ENCODE measurements around the gene AKR1B1.
A peak's percentile ranks its signal among the peaks of the same experiment; 100 is the strongest.
"Not testable (repeated sequence)": the region's sequence is repeated elsewhere in the genome, so short reads cannot be mapped to it uniquely, and the experiment has no call there.

The AKR1B1 gene

DNA sequence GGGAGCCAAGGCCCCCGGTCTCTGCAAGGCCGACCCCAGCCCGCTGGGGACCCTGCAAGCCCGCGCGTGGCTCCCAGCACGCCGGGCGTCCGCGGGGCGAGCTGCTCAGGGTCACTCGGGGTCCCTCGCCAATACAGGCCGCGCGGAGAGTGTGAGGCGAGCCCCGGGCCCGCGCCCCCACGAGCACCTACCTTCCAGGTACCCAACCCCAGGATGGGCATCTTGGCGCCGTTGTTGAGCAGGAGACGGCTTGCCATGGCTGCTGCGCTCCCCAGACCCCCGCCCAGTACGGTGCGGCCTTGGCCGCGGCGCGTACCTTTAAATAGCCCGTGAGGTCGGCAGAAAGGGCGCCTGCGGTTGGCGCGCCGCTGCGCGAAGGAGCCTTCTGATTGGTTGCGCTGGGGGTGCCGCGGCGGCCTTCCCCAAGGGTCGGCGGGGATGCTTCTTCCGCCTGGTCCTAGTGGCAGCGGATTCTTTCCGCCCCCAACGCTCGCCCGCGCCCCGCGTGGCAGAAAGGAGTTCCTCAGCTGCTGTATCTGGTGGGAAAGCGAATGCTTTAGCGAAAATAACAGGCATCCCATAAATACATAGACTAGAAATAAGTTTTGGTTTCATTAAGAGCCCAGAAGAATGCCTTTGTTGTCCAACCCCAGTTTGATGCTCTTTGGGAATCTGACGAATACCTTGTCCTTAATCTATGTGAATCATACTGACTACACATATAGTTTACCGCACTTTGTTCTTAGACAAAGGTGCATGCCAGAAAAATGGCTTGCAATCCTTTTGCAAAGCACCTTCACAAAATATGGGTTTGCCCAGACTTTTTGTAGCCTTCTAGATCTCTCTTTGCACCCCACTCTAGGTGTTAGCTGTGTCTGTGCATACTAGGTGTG lies at the start of gene AKR1B1:
Gene AKR1B1 (minus strand): TSS at position 295 of the 893 bp plus-strand sequence. CDS start 38 bp downstream, at position 257.
- DNase-seq (ENCODE audit: low spot score in 2 of 2) = peak; percentile 80 to 82
- Mint-ChIP-seq H3K27me3 (no peaks in the 10 kb centered on the region), H3K4me1 (peaks cover 44% of the 10 kb centered on the region), H3K9me3 (peaks cover 1% of the 10 kb centered on the region), H3K36me3 (ENCODE audit: insufficient read depth) (peaks cover 8% of the 10 kb centered on the region), H3K4me3 (peak within 1 kb of the TSS; percentile 87), H3K27ac (ENCODE audit: low read depth) (peak within 1 kb of the TSS; percentile 79)
- peak; percentile 88 for ATAC-seq (replicated peaks; ENCODE audit: extremely low read depth, poor library complexity, severe bottlenecking)

DNA sequence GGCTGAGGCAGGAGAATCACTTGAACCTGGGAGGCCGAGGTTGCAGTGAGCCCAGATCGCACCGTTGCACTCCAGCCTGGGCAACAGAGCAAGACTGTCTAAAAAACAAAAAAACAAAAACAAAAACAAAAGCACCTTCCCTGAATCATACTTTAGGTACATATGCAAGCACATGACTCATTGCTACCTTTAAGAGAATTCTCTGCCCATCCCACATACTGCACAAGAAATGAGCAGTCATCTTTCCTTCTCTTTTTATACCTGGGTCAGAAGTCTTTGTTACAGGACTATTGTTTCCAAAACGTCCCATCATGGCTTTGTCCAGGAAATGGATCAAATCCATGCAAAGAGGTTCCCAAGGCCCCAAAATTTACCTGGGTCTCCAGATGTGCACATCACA lies 47.0 kb upstream of the AKR1B1 start:
- peaks cover 35% of the 10 kb centered on the region for H3K27me3 Mint-ChIP-seq
- H3K4me3 Mint-ChIP-seq = no peak overlapping the region
- H3K36me3 Mint-ChIP-seq (ENCODE audit: insufficient read depth) = no peaks in the 10 kb centered on the region
- ATAC-seq (replicated peaks; ENCODE audit: extremely low read depth, poor library complexity, severe bottlenecking) = no peak
- no peaks in the 10 kb centered on the region for H3K4me1 Mint-ChIP-seq
- no peaks in the 10 kb centered on the region for H3K9me3 Mint-ChIP-seq
- no peak for DNase-seq (ENCODE audit: low spot score in 2 of 2)
- no peak overlapping the region for H3K27ac Mint-ChIP-seq (ENCODE audit: low read depth)

DNA sequence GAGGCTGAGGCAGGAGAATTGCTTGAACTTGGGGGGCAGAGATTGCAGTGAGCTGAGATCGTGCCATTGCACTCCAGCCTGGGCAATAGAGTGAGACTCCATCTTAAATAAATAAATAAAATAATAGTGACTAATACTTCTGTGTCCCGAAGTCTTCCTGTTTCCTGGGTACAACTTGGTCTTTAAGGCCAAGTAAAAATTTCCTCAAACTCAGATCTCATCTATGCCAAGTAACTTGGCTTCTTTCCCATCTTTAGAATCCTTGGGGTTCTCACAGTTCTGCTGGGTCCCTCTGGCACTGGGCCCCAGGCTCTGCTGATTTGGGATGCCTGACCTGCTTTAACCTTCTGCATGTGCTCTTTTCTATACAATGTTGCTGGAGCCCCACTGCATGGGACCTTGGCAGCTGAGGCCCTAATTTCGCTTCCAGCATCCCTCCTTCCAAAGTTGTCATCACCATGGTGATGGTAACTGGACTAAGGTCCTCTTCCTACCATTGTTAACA lies 45.8 kb upstream of the AKR1B1 start:
- Mint-ChIP-seq H3K4me1 (no peaks in the 10 kb centered on the region), H3K36me3 (ENCODE audit: insufficient read depth) (no peaks in the 10 kb centered on the region), H3K27ac (ENCODE audit: low read depth) (no peak overlapping the region), H3K27me3 (peaks cover 45% of the 10 kb centered on the region), H3K9me3 (no peaks in the 10 kb centered on the region), H3K4me3 (no peak overlapping the region)
- no peak for DNase-seq (ENCODE audit: low spot score in 2 of 2)
- ATAC-seq (replicated peaks; ENCODE audit: extremely low read depth, poor library complexity, severe bottlenecking) = no peak

DNA sequence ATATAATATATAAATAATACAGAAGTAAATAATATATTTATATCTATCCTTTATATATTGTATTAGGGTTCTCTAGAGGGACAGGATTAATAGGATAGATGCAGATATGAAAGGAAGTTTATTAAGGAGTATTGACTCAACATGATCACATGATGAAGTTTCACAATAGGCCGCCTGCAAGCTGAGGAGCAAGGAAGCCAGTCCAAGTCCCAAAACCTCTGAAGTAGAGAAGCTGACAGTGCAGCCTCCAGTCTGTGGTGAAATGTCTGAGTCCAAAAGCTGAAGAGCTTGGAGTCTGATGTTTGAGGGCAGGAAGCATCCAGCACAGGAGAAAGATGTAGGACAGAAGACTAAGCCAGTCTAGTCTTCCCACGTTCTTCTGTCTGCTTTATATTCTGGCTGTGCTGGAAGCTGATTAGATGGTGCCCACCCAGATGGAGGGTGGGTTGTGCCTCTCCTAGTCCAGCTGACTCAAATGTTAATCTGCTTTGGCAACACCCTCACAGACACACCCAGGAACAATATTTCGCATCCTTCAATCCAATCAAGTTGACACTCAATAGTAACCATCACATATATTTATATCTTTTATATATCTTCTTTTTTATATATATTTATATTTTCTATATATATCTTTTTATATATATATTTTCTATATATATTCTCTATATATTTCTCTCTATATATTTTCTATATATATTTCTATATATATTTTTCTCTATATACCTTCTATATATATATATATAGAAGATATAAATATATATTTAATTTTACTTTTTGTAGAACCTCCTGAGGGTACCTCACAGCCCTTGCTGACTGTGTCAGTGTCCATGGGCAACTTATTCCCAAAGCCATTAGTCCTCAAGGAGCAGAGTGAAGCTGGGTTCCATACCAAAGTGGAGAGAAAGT lies 43.8 kb upstream of the AKR1B1 start:
- H3K4me1 Mint-ChIP-seq = no peaks in the 10 kb centered on the region
- ATAC-seq (replicated peaks; ENCODE audit: extremely low read depth, poor library complexity, severe bottlenecking) = no peak
- peaks cover 55% of the 10 kb centered on the region for H3K27me3 Mint-ChIP-seq
- no peak overlapping the region for H3K4me3 Mint-ChIP-seq
- no peak overlapping the region for H3K27ac Mint-ChIP-seq (ENCODE audit: low read depth)
- H3K9me3 Mint-ChIP-seq = no peaks in the 10 kb centered on the region
- H3K36me3 Mint-ChIP-seq (ENCODE audit: insufficient read depth) = no peaks in the 10 kb centered on the region
- no peak for DNase-seq (ENCODE audit: low spot score in 2 of 2)

DNA sequence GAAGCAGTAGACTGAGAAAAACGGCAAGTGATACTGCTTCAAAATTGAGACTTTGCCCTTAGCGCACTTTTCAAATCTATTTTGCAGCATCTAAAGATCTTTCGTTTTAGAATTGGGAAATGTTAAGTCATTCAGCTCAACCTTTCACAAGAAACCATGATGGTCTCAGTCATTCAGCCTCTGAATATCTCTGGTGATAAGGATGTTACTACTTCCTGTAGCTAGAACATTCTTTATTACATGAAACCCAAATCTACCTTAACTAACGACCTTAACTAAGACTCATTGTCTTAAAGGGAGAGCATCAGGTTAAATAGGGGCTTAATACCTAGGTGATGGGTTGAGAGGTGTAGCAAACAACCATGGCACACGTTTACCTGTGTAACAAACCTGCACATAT lies 42.1 kb upstream of the AKR1B1 start:
- no peak overlapping the region for H3K27ac Mint-ChIP-seq (ENCODE audit: low read depth)
- ATAC-seq (replicated peaks; ENCODE audit: extremely low read depth, poor library complexity, severe bottlenecking) (no peak), DNase-seq (ENCODE audit: low spot score in 2 of 2) (no peak)
- peaks cover 57% of the 10 kb centered on the region for H3K27me3 Mint-ChIP-seq
- H3K9me3 Mint-ChIP-seq = no peaks in the 10 kb centered on the region
- H3K4me3 Mint-ChIP-seq = no peak overlapping the region
- no peaks in the 10 kb centered on the region for H3K36me3 Mint-ChIP-seq (ENCODE audit: insufficient read depth)
- H3K4me1 Mint-ChIP-seq = no peaks in the 10 kb centered on the region

DNA sequence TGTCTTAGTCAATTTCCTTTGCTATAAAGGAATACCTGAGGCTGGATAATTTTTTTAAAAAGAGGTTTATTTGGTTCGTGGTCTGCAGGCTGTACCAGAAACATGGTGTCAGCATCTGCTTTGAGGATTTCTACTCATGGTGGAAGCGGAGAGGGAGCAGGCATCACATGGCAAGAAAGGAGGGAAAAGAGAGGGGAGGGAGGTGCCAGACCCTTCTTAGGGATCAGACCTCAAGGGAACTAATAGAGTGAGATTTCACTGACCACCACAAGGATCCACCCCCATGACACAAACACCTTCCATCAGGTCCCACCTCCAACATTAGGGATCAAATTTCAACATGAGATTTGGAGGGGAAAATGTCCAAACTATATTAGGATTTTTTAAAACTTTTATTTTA lies 41.5 kb upstream of the AKR1B1 start:
- H3K4me1 Mint-ChIP-seq = no peaks in the 10 kb centered on the region
- no peak for DNase-seq (ENCODE audit: low spot score in 2 of 2)
- H3K27me3 Mint-ChIP-seq = peaks cover 57% of the 10 kb centered on the region
- H3K27ac Mint-ChIP-seq (ENCODE audit: low read depth) = no peak overlapping the region
- H3K9me3 Mint-ChIP-seq = no peaks in the 10 kb centered on the region
- no peak overlapping the region for H3K4me3 Mint-ChIP-seq
- no peaks in the 10 kb centered on the region for H3K36me3 Mint-ChIP-seq (ENCODE audit: insufficient read depth)
- no peak for ATAC-seq (replicated peaks; ENCODE audit: extremely low read depth, poor library complexity, severe bottlenecking)

DNA sequence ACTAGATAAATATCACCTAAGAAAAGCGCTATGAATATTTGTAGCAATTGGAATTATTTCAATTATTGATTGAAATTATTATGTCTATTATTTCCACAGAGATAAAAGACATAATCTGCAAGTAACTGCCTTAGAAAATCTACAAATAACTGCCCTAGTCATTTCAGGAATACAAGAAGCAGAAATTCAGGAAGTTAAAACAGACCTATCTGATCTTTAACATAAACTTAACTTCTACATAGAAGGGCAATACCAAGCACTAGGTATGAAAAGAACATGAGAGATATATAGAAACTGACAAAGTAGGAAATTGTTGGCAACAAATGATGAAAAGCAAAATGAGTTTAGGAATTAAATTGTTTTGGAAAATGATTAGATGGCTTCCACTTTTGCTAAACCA lies 36.6 kb upstream of the AKR1B1 start:
- Mint-ChIP-seq H3K27ac (ENCODE audit: low read depth) (no peak overlapping the region), H3K27me3 (peaks cover 59% of the 10 kb centered on the region), H3K4me3 (no peak overlapping the region), H3K9me3 (no peaks in the 10 kb centered on the region), H3K4me1 (no peaks in the 10 kb centered on the region), H3K36me3 (ENCODE audit: insufficient read depth) (no peaks in the 10 kb centered on the region)
- ATAC-seq (replicated peaks; ENCODE audit: extremely low read depth, poor library complexity, severe bottlenecking) = no peak
- DNase-seq (ENCODE audit: low spot score in 2 of 2) = no peak

DNA sequence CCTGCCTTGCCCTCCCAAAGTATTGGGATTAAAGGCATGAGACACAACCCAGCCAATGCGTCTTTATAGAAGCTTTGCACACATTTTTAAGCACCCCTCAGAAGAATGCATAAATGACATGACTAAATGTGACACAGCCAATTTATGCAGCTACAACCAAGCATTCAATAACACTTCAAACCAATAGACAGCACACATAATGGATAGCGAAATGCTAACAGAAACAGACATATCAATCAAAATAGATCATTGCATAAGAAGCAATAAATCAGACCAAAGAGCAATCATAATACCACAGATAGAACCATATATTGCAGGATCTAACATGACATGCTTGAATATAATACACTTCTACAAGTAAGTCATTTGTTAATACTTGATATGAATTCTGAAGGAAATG lies 34.2 kb upstream of the AKR1B1 start:
- no peaks in the 10 kb centered on the region for H3K36me3 Mint-ChIP-seq (ENCODE audit: insufficient read depth)
- no peaks in the 10 kb centered on the region for H3K9me3 Mint-ChIP-seq
- H3K4me3 Mint-ChIP-seq = no peak overlapping the region
- H3K27me3 Mint-ChIP-seq = peaks cover 57% of the 10 kb centered on the region
- no peak overlapping the region for H3K27ac Mint-ChIP-seq (ENCODE audit: low read depth)
- ATAC-seq (replicated peaks; ENCODE audit: extremely low read depth, poor library complexity, severe bottlenecking) (no peak), DNase-seq (ENCODE audit: low spot score in 2 of 2) (no peak)
- H3K4me1 Mint-ChIP-seq = no peaks in the 10 kb centered on the region

DNA sequence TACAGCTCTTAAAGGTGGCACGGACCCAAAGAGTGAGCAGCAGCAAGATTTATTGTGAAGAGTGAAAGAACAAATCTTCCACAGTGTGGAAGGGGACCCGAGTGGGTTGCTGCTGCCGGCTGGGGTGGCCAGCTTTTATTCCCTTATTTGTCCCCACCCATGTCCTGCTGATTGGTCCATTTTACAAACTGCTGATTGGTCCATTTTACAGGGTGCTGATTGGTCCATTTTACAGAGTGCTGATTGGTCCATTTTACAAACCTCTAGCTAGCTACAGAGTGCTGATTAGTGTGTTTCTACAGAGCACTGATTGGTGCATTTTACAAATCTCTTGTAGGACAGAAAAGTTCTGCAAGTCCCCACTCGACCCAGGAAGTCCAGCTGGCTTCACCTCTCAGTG lies 28.8 kb upstream of the AKR1B1 start:
- H3K36me3 Mint-ChIP-seq (ENCODE audit: insufficient read depth); DNase-seq (ENCODE audit: low spot score in 2 of 2); H3K9me3 Mint-ChIP-seq; ATAC-seq (replicated peaks; ENCODE audit: extremely low read depth, poor library complexity, severe bottlenecking); H3K4me1 Mint-ChIP-seq; H3K4me3 Mint-ChIP-seq; H3K27ac Mint-ChIP-seq (ENCODE audit: low read depth): not testable (repeated sequence)
- peaks cover 76% of the 10 kb centered on the region for H3K27me3 Mint-ChIP-seq

DNA sequence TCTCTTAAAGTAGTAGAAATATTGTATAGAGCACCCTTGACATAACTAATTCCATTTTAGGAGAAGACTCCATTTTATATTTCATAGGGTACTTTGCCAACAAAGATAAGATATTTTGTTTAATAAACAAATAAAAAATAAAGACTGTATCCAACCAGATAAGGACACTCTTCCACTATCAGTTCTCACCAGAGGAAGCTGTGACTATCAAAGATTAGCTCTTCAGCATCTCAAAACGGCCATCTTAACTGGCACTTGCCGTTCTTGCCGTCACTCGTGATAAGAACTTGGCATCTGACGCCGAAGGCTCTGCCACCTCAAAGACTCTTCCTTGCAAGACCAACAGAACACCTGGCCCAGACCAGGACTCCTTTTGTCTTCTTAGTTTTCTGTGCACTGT lies 26.3 kb upstream of the AKR1B1 start:
- H3K27me3 Mint-ChIP-seq = peaks cover 55% of the 10 kb centered on the region
- H3K9me3 Mint-ChIP-seq = no peaks in the 10 kb centered on the region
- no peak for ATAC-seq (replicated peaks; ENCODE audit: extremely low read depth, poor library complexity, severe bottlenecking)
- DNase-seq (ENCODE audit: low spot score in 2 of 2) = no peak
- H3K4me3 Mint-ChIP-seq = no peak overlapping the region
- no peaks in the 10 kb centered on the region for H3K4me1 Mint-ChIP-seq
- no peaks in the 10 kb centered on the region for H3K36me3 Mint-ChIP-seq (ENCODE audit: insufficient read depth)
- H3K27ac Mint-ChIP-seq (ENCODE audit: low read depth) = no peak overlapping the region

DNA sequence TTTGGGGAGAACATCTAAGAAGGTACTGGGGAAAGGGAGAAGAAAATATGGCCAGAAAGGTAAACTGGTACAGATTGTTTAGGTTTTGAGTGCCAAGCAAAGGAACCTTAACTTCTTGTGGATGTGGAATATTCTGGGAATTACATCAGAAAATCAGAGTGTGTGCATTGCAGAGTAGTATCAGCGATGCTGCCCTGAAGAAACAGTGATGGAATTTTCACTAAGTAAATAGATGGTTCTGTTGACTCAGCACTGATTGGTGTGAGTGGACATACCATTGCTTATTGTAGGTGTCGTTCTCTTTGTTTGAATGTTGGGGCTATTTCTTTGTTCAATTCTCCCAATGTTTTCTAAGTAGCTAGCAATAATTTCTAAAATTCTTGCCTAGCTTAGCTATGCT lies 24.4 kb upstream of the AKR1B1 start:
- peaks cover 2% of the 10 kb centered on the region for H3K36me3 Mint-ChIP-seq (ENCODE audit: insufficient read depth)
- H3K27me3 Mint-ChIP-seq = peaks cover 57% of the 10 kb centered on the region
- no peaks in the 10 kb centered on the region for H3K9me3 Mint-ChIP-seq
- no peak overlapping the region for H3K4me3 Mint-ChIP-seq
- H3K27ac Mint-ChIP-seq (ENCODE audit: low read depth) = no peak overlapping the region
- DNase-seq (ENCODE audit: low spot score in 2 of 2) = no peak
- no peak for ATAC-seq (replicated peaks; ENCODE audit: extremely low read depth, poor library complexity, severe bottlenecking)
- H3K4me1 Mint-ChIP-seq = no peaks in the 10 kb centered on the region

DNA sequence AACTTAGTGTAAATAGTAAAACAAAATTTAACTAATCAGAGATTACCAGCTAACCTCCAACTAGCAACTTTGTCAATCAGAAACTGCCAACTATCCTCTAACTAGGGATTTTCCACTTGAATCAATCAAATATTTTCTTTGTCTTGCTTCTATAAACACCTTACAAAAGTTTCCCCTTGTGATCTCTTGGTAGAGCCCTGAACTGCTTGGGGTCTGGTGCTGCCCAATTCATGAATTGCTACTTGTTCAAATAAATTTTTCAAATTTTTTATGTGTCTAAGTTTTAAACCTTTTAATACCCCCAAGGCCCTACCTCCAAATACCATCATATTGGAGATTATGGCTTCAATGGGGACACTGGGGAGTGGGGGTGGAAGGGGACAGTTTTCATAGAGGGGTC lies 24.0 kb upstream of the AKR1B1 start:
- H3K4me1 Mint-ChIP-seq = no peaks in the 10 kb centered on the region
- H3K27me3 Mint-ChIP-seq = peaks cover 57% of the 10 kb centered on the region
- ATAC-seq (replicated peaks; ENCODE audit: extremely low read depth, poor library complexity, severe bottlenecking) = no peak
- no peak overlapping the region for H3K27ac Mint-ChIP-seq (ENCODE audit: low read depth)
- no peaks in the 10 kb centered on the region for H3K9me3 Mint-ChIP-seq
- peaks cover 2% of the 10 kb centered on the region for H3K36me3 Mint-ChIP-seq (ENCODE audit: insufficient read depth)
- H3K4me3 Mint-ChIP-seq = no peak overlapping the region
- no peak for DNase-seq (ENCODE audit: low spot score in 2 of 2)

Data from central memory CD8-positive, alpha-beta T cell (primary cell).